ENCODE data around the gene GPAT2.
"Not testable (repeated sequence)": the region's sequence is repeated elsewhere in the genome, so short reads cannot be mapped to it uniquely, and the experiment has no call there.

Gene GPAT2

GRCh38 chr2:96054537-96054936 is 19.8 kb upstream of the GPAT2 start:
- H3K4me3 ChIP-seq (ENCODE audit: low read depth in 1 of 2, low read length in 2 of 2); H3K4me1 ChIP-seq (ENCODE audit: insufficient read depth, low read length); H3K79me2 ChIP-seq (ENCODE audit: insufficient read depth, low read length); DNase-seq; H4K20me1 ChIP-seq (ENCODE audit: insufficient read depth, low read length); H3K4me2 ChIP-seq (ENCODE audit: insufficient read depth, low read length); H3K9me3 ChIP-seq (ENCODE audit: insufficient read depth, low read length, severe bottlenecking); H3K27ac ChIP-seq (ENCODE audit: low read length); H2AFZ ChIP-seq (ENCODE audit: low read depth, low read length); H3K9ac ChIP-seq (ENCODE audit: low read depth, low read length); H3K27me3 ChIP-seq (ENCODE audit: insufficient read depth, low read length, poor library complexity); H3K36me3 ChIP-seq (ENCODE audit: insufficient read depth, low read length); ATAC-seq (ENCODE audit: insufficient read depth, low read depth): not testable (repeated sequence)

GRCh38 chr2:96053385-96053784 is 18.7 kb upstream of the GPAT2 start:
- not testable (repeated sequence) for H3K27ac ChIP-seq (ENCODE audit: low read length); H4K20me1 ChIP-seq (ENCODE audit: insufficient read depth, low read length); H3K9me3 ChIP-seq (ENCODE audit: insufficient read depth, low read length, severe bottlenecking); H3K4me2 ChIP-seq (ENCODE audit: insufficient read depth, low read length); DNase-seq; H3K36me3 ChIP-seq (ENCODE audit: insufficient read depth, low read length); H2AFZ ChIP-seq (ENCODE audit: low read depth, low read length); H3K27me3 ChIP-seq (ENCODE audit: insufficient read depth, low read length, poor library complexity); H3K79me2 ChIP-seq (ENCODE audit: insufficient read depth, low read length); H3K4me3 ChIP-seq (ENCODE audit: low read depth in 1 of 2, low read length in 2 of 2); H3K4me1 ChIP-seq (ENCODE audit: insufficient read depth, low read length); H3K9ac ChIP-seq (ENCODE audit: low read depth, low read length); ATAC-seq (ENCODE audit: insufficient read depth, low read depth)

GRCh38 chr2:96052632-96053031 is 17.9 kb upstream of the GPAT2 start:
- H3K36me3 ChIP-seq (ENCODE audit: insufficient read depth, low read length); H3K79me2 ChIP-seq (ENCODE audit: insufficient read depth, low read length); H4K20me1 ChIP-seq (ENCODE audit: insufficient read depth, low read length); H3K27ac ChIP-seq (ENCODE audit: low read length); DNase-seq; H3K9ac ChIP-seq (ENCODE audit: low read depth, low read length); ATAC-seq (ENCODE audit: insufficient read depth, low read depth); H3K9me3 ChIP-seq (ENCODE audit: insufficient read depth, low read length, severe bottlenecking); H3K4me3 ChIP-seq (ENCODE audit: low read depth in 1 of 2, low read length in 2 of 2); H3K4me2 ChIP-seq (ENCODE audit: insufficient read depth, low read length); H3K27me3 ChIP-seq (ENCODE audit: insufficient read depth, low read length, poor library complexity); H3K4me1 ChIP-seq (ENCODE audit: insufficient read depth, low read length); H2AFZ ChIP-seq (ENCODE audit: low read depth, low read length): not testable (repeated sequence)

- DNase-seq; H3K9ac ChIP-seq (ENCODE audit: low read depth, low read length); H3K36me3 ChIP-seq (ENCODE audit: insufficient read depth, low read length); H3K4me2 ChIP-seq (ENCODE audit: insufficient read depth, low read length); H3K27ac ChIP-seq (ENCODE audit: low read length); ATAC-seq (ENCODE audit: insufficient read depth, low read depth); H4K20me1 ChIP-seq (ENCODE audit: insufficient read depth, low read length); H2AFZ ChIP-seq (ENCODE audit: low read depth, low read length); H3K9me3 ChIP-seq (ENCODE audit: insufficient read depth, low read length, severe bottlenecking); H3K79me2 ChIP-seq (ENCODE audit: insufficient read depth, low read length); H3K27me3 ChIP-seq (ENCODE audit: insufficient read depth, low read length, poor library complexity); H3K4me1 ChIP-seq (ENCODE audit: insufficient read depth, low read length); H3K4me3 ChIP-seq (ENCODE audit: low read depth in 1 of 2, low read length in 2 of 2): not testable (repeated sequence)
Observed at GRCh38 chr2:96049917-96050262, 15.2 kb upstream of the GPAT2 start.

- H2AFZ ChIP-seq (ENCODE audit: low read depth, low read length); H3K4me3 ChIP-seq (ENCODE audit: low read depth in 1 of 2, low read length in 2 of 2); H3K36me3 ChIP-seq (ENCODE audit: insufficient read depth, low read length); H3K9ac ChIP-seq (ENCODE audit: low read depth, low read length); H4K20me1 ChIP-seq (ENCODE audit: insufficient read depth, low read length); H3K9me3 ChIP-seq (ENCODE audit: insufficient read depth, low read length, severe bottlenecking); H3K27ac ChIP-seq (ENCODE audit: low read length); H3K4me2 ChIP-seq (ENCODE audit: insufficient read depth, low read length); H3K4me1 ChIP-seq (ENCODE audit: insufficient read depth, low read length); H3K79me2 ChIP-seq (ENCODE audit: insufficient read depth, low read length); H3K27me3 ChIP-seq (ENCODE audit: insufficient read depth, low read length, poor library complexity); DNase-seq: not testable (repeated sequence)
- ATAC-seq (ENCODE audit: insufficient read depth, low read depth): 0 out of 3 replicates have a peak, but pooled peaks have one; percentile 22
Observed at GRCh38 chr2:96049049-96049916, 14.6 kb upstream of the GPAT2 start.

GRCh38 chr2:96035554-96035953 is 838 bp upstream of the GPAT2 start:
- H4K20me1 ChIP-seq (ENCODE audit: insufficient read depth, low read length); DNase-seq; H3K27me3 ChIP-seq (ENCODE audit: insufficient read depth, low read length, poor library complexity); H2AFZ ChIP-seq (ENCODE audit: low read depth, low read length); ATAC-seq (ENCODE audit: insufficient read depth, low read depth); H3K79me2 ChIP-seq (ENCODE audit: insufficient read depth, low read length); H3K4me1 ChIP-seq (ENCODE audit: insufficient read depth, low read length); H3K9me3 ChIP-seq (ENCODE audit: insufficient read depth, low read length, severe bottlenecking); H3K4me3 ChIP-seq (ENCODE audit: low read depth in 1 of 2, low read length in 2 of 2); H3K36me3 ChIP-seq (ENCODE audit: insufficient read depth, low read length); H3K4me2 ChIP-seq (ENCODE audit: insufficient read depth, low read length); H3K27ac ChIP-seq (ENCODE audit: low read length); H3K9ac ChIP-seq (ENCODE audit: low read depth, low read length): not testable (repeated sequence)

GRCh38 chr2:96033997-96034396 is 719 bp downstream of the GPAT2 start:
- not testable (repeated sequence) for H3K79me2 ChIP-seq (ENCODE audit: insufficient read depth, low read length); H3K27ac ChIP-seq (ENCODE audit: low read length); DNase-seq; H3K36me3 ChIP-seq (ENCODE audit: insufficient read depth, low read length); H3K4me2 ChIP-seq (ENCODE audit: insufficient read depth, low read length); H2AFZ ChIP-seq (ENCODE audit: low read depth, low read length); H3K9me3 ChIP-seq (ENCODE audit: insufficient read depth, low read length, severe bottlenecking); H3K9ac ChIP-seq (ENCODE audit: low read depth, low read length); H3K27me3 ChIP-seq (ENCODE audit: insufficient read depth, low read length, poor library complexity); H3K4me3 ChIP-seq (ENCODE audit: low read depth in 1 of 2, low read length in 2 of 2); H3K4me1 ChIP-seq (ENCODE audit: insufficient read depth, low read length); H4K20me1 ChIP-seq (ENCODE audit: insufficient read depth, low read length)
- peak; percentile 49; the same call in 2 of the 3 replicates for ATAC-seq (ENCODE audit: insufficient read depth, low read depth)

GRCh38 chr2:96027725-96028325 is 6.9 kb downstream of the GPAT2 start:
- not testable (repeated sequence) for H3K27me3 ChIP-seq (ENCODE audit: insufficient read depth, low read length, poor library complexity); H3K4me1 ChIP-seq (ENCODE audit: insufficient read depth, low read length); H3K4me3 ChIP-seq (ENCODE audit: low read depth in 1 of 2, low read length in 2 of 2); DNase-seq; H3K79me2 ChIP-seq (ENCODE audit: insufficient read depth, low read length); H4K20me1 ChIP-seq (ENCODE audit: insufficient read depth, low read length); H3K9me3 ChIP-seq (ENCODE audit: insufficient read depth, low read length, severe bottlenecking); ATAC-seq (ENCODE audit: insufficient read depth, low read depth); H2AFZ ChIP-seq (ENCODE audit: low read depth, low read length); H3K9ac ChIP-seq (ENCODE audit: low read depth, low read length); H3K36me3 ChIP-seq (ENCODE audit: insufficient read depth, low read length); H3K27ac ChIP-seq (ENCODE audit: low read length); H3K4me2 ChIP-seq (ENCODE audit: insufficient read depth, low read length)
